ENCODE data around the gene CBFB. TPM values are rescaled to one million over a fixed set of nuclear protein-coding genes. Genes with fewer than 3 reads are reported as not detected.

CBFB gene
- total and polyA plus RNA-seq, 2 of the 4 experiments (the other 2 are of a cell fraction): 44.2 to 48.0 TPM

- DNase-seq (no peak), ATAC-seq (ENCODE audit: low read depth) (no peak)
- Histone ChIP-seq H3K4me3 (ENCODE audit: insufficient read depth, low read depth, low read length) (no peak overlapping the region), H2BK120ac (ENCODE audit: low read depth, low read length) (no peak overlapping the region), H3K9me3 (ENCODE audit: control insufficient read depth, insufficient read depth, low read length) (no peaks in the 10 kb centered on the region), H2BK5ac (ENCODE audit: low read depth, low read length, poor library complexity, severe bottlenecking) (no peak overlapping the region), H3K23ac (ENCODE audit: low read depth, low read length) (no peak overlapping the region), H4K20me1 (ENCODE audit: insufficient read depth, low read length) (peaks cover 7% of the 10 kb centered on the region; the same call in 1 of the 2 replicates), H2BK15ac (ENCODE audit: low read depth, low read length) (no peak overlapping the region), H3K14ac (replicated peaks; ENCODE audit: low read depth, low read length) (no peak overlapping the region), H3K27me3 (ENCODE audit: control insufficient read depth, insufficient read depth, low read length) (no peaks in the 10 kb centered on the region), H3K9ac (ENCODE audit: low read depth, low read length) (no peak overlapping the region), H2AK9ac (replicated peaks; ENCODE audit: low read depth, low read length, poor library complexity) (no peak overlapping the region), H2AFZ (replicated peaks; ENCODE audit: low read length, poor library complexity) (no peak overlapping the region), H3K9me1 (ENCODE audit: insufficient read depth, low read length) (peaks cover 4% of the 10 kb centered on the region; the same call in 1 of the 2 replicates), H3K36me3 (ENCODE audit: control insufficient read depth, insufficient read depth, low read length) (peaks cover 52% of the 10 kb centered on the region), H3K4ac (ENCODE audit: low read depth, low read length) (no peak overlapping the region), H2AK5ac (ENCODE audit: low read depth, low read length) (no peak overlapping the region), H4K8ac (ENCODE audit: low read depth in 2 of 2, low read length in 2 of 2) (no peak overlapping the region), H4K5ac (ENCODE audit: low read depth, low read length) (no peak overlapping the region), H3K56ac (ENCODE audit: extremely low read depth, insufficient read depth, low read length) (no peak overlapping the region), H3K18ac (ENCODE audit: low read depth, low read length) (no peak overlapping the region), H2BK20ac (ENCODE audit: low read depth, low read length) (no peak overlapping the region), H3K27ac (ENCODE audit: insufficient read depth, low read length) (no peak overlapping the region), H3K4me2 (ENCODE audit: low read depth, low read length) (no peak overlapping the region), H4K91ac (ENCODE audit: insufficient read depth, low read depth, low read length) (no peak overlapping the region), H3K79me1 (ENCODE audit: low read depth in 1 of 2, low read length in 2 of 2) (peaks cover 0 to 30% of the 10 kb centered on the region in 2 experiments; a peak in 2 of 4 replicates), H3K4me1 (ENCODE audit: control insufficient read depth, insufficient read depth, low read length) (peaks cover 5% of the 10 kb centered on the region; the same call in 1 of the 2 replicates)
- TF ChIP-seq MAFK (IDR thresholded peaks at IDR 0.05; ENCODE audit: low read depth, low read length) (no peak), CHD1 (IDR thresholded peaks at IDR 0.05; ENCODE audit: low read depth, low read length) (no peak), SMC3 (IDR thresholded peaks at IDR 0.05; ENCODE audit: low read depth, low read length) (no peak), FOS (IDR thresholded peaks at IDR 0.05; ENCODE audit: low read depth, low read length) (no peak), ELK1 (IDR thresholded peaks at IDR 0.05; ENCODE audit: borderline replicate concordance, low read depth, low read length) (no peak), MAZ (IDR thresholded peaks at IDR 0.05; ENCODE audit: borderline replicate concordance, low read depth, low read length) (no peak), BHLHE40 (IDR thresholded peaks at IDR 0.05; ENCODE audit: low read depth, low read length) (no peak)
- TF ChIP-seq, protein P1, sequence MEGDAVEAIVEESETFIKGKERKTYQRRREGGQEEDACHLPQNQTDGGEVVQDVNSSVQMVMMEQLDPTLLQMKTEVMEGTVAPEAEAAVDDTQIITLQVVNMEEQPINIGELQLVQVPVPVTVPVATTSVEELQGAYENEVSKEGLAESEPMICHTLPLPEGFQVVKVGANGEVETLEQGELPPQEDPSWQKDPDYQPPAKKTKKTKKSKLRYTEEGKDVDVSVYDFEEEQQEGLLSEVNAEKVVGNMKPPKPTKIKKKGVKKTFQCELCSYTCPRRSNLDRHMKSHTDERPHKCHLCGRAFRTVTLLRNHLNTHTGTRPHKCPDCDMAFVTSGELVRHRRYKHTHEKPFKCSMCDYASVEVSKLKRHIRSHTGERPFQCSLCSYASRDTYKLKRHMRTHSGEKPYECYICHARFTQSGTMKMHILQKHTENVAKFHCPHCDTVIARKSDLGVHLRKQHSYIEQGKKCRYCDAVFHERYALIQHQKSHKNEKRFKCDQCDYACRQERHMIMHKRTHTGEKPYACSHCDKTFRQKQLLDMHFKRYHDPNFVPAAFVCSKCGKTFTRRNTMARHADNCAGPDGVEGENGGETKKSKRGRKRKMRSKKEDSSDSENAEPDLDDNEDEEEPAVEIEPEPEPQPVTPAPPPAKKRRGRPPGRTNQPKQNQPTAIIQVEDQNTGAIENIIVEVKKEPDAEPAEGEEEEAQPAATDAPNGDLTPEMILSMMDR (conservative IDR thresholded peaks at IDR 0.05; ENCODE audit: low read depth, low read length): no peak
- TF ChIP-seq, protein P2, sequence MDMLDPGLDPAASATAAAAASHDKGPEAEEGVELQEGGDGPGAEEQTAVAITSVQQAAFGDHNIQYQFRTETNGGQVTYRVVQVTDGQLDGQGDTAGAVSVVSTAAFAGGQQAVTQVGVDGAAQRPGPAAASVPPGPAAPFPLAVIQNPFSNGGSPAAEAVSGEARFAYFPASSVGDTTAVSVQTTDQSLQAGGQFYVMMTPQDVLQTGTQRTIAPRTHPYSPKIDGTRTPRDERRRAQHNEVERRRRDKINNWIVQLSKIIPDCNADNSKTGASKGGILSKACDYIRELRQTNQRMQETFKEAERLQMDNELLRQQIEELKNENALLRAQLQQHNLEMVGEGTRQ (IDR thresholded peaks at IDR 0.05; ENCODE audit: low read depth, low read length): no peak
- ChIA-PET POLR2A (ENCODE audit: unreplicated experiment) (no interaction called here), CTCF (no interaction called here)
- in situ Hi-C loops (cut with MboI; ENCODE audit: low sequenced_read_pairs) (no loop called here), intact Hi-C loops (cut with micrococcal nuclease) (no loop called here), dilution Hi-C loops (cut with HindIII; ENCODE audit: low sequenced_read_pairs, unreplicated experiment) (no loop called here)
- no TSS peak for BruUV-seq (replicated peaks)
- no CpG with 5 or more reads among the region's 2 CpGs for WGBS, 2 experiments (ENCODE audit: extremely low coverage in 2 of 2, insufficient read length in 1 of 2)
Observed at GRCh38 chr16:67148221-67148620, 119.3 kb downstream of the CBFB start.

Measured in IMR-90 (cell line).